DMS79 treated with DMSO at 0.1 percent for 48 hours (cell line): ENCODE results near the gene ACER3.
"Not testable (repeated sequence)": the region's sequence is repeated elsewhere in the genome, so short reads cannot be mapped to it uniquely, and the experiment has no call there.

Experiments
- DNase-seq: peaks from one replicate; lab custom pipeline; 2025; lab: John Stamatoyannopoulos, UW

The ACER3 gene

GRCh38 chr11:76836613-76837291 lies 24.0 kb upstream of the ACER3 start:
- no peak for DNase-seq

- DNase-seq, result no peak
Observed at GRCh38 chr11:76837696-76838677, 22.7 kb upstream of the ACER3 start.

GRCh38 chr11:76838678-76839068 lies 22.0 kb upstream of the ACER3 start:
- no peak for DNase-seq

- DNase-seq, result no peak
Observed at GRCh38 chr11:76839311-76839710, 21.4 kb upstream of the ACER3 start.

- DNase-seq, result peak; percentile 81
Observed at GRCh38 chr11:76841923-76842452, 18.7 kb upstream of the ACER3 start.

- DNase-seq, result no peak
Observed at GRCh38 chr11:76843907-76844306, 16.8 kb upstream of the ACER3 start.

GRCh38 chr11:76844511-76844910 lies 16.2 kb upstream of the ACER3 start:
- DNase-seq, result no peak

GRCh38 chr11:76845069-76845468 lies 15.6 kb upstream of the ACER3 start:
- DNase-seq, result no peak

- DNase-seq, result no peak
Observed at GRCh38 chr11:76846441-76846840, 14.3 kb upstream of the ACER3 start.

- no peak for DNase-seq
Observed at GRCh38 chr11:76849376-76849775, 11.3 kb upstream of the ACER3 start.

GRCh38 chr11:76850130-76850529 lies 10.6 kb upstream of the ACER3 start:
- DNase-seq, result no peak

GRCh38 chr11:76850815-76851214 lies 9.9 kb upstream of the ACER3 start:
- no peak for DNase-seq

- DNase-seq, result peak; percentile 92
Observed at GRCh38 chr11:76854709-76855108, 6.0 kb upstream of the ACER3 start.

- not testable (repeated sequence) for DNase-seq
Observed at GRCh38 chr11:76855670-76856069, 5.0 kb upstream of the ACER3 start.

GRCh38 chr11:76856106-76856505 lies 4.6 kb upstream of the ACER3 start:
- no peak for DNase-seq

GRCh38 chr11:76856571-76856970 lies 4.1 kb upstream of the ACER3 start:
- no peak for DNase-seq

GRCh38 chr11:76857781-76858410 lies 2.8 kb upstream of the ACER3 start:
- DNase-seq, result no peak

GRCh38 chr11:76859708-76860227 lies 950 bp upstream of the ACER3 start:
- DNase-seq, result no peak

- peak; percentile 25 for DNase-seq
Observed at GRCh38 chr11:76861490-76861953, 804 bp downstream of the ACER3 start.

- DNase-seq, result not testable (repeated sequence)
Observed at GRCh38 chr11:76862794-76863193, 2.1 kb downstream of the ACER3 start.

- no peak for DNase-seq
Observed at GRCh38 chr11:76863196-76863777, 2.6 kb downstream of the ACER3 start.
